OCI-LY1 (cell line): Measurements from ENCODE around the gene GOLGA8O.
"Not testable (repeated sequence)": the region's sequence is repeated elsewhere in the genome, so short reads cannot be mapped to it uniquely, and the experiment has no call there.

Source experiments
- EZH2 ChIP-seq: fragments of 200-600 bp; sonication (generic), shearing (Covaris generic); IDR thresholded peaks from 2 replicates; pipeline ENCODE4 v1.8.0; 2017; ENCODE audit warnings: borderline replicate concordance, mixed run types, mild to moderate bottlenecking, antibody characterized with exemption, low read length, moderate library complexity, mixed read lengths
- TF ChIP-seq, protein P1 (sequence below): fragments of 200-600 bp; sonication (generic), shearing (Covaris generic); IDR thresholded peaks from 2 replicates; pipeline ENCODE4 v1.5.1; 2017; ENCODE audit warnings: mild to moderate bottlenecking, antibody characterized with exemption, low read length, moderate library complexity, mixed read lengths

DNA sequence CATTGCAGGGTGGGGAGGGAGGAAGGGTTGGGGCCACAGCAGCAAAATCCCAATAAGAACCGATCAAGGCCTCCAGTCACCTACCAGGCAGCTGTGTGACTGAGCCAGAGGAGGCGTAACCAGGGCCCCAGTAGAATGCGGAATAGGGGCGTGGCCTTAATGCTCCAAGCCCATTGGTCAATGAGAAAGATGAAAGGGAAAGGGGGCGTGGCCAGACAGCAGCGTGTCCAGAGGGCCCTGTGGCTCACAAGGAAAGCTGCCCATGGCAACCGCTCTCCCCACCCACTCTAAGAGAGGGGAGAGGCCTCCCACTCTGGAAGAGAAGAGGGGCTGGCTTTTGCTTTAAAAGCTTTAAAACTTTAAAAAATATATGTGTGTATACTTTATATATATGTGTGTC lies at the start of gene GOLGA8O:
- not testable (repeated sequence) for TF ChIP-seq EZH2
- TF ChIP-seq, protein P1, sequence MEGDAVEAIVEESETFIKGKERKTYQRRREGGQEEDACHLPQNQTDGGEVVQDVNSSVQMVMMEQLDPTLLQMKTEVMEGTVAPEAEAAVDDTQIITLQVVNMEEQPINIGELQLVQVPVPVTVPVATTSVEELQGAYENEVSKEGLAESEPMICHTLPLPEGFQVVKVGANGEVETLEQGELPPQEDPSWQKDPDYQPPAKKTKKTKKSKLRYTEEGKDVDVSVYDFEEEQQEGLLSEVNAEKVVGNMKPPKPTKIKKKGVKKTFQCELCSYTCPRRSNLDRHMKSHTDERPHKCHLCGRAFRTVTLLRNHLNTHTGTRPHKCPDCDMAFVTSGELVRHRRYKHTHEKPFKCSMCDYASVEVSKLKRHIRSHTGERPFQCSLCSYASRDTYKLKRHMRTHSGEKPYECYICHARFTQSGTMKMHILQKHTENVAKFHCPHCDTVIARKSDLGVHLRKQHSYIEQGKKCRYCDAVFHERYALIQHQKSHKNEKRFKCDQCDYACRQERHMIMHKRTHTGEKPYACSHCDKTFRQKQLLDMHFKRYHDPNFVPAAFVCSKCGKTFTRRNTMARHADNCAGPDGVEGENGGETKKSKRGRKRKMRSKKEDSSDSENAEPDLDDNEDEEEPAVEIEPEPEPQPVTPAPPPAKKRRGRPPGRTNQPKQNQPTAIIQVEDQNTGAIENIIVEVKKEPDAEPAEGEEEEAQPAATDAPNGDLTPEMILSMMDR = not testable (repeated sequence)
